Neural progenitor cell (in vitro differentiated cells): ENCODE results near the gene OTOGL. TPM values are rescaled to one million over a fixed set of nuclear protein-coding genes. Genes with fewer than 3 reads are reported as not detected.
"Not testable (repeated sequence)": the region's sequence is repeated elsewhere in the genome, so short reads cannot be mapped to it uniquely, and the experiment has no call there.

ENCODE experiments used
- DNase-seq: peaks from one replicate; pipeline ENCODE4 v3.0.0-alpha.2; 2016; ENCODE audit warnings: low spot score
- H2AFZ ChIP-seq: fragments of 200-600 bp; sonication (generic); replicated peaks from 2 replicates; pipeline ENCODE4 v1.6.1; 2016; ENCODE audit warnings: antibody characterized with exemption
- H3F3A ChIP-seq: fragments of 200-600 bp; sonication (generic); 2 replicates; pipeline ENCODE4 v1.6.1; 2016; ENCODE audit warnings: antibody characterized with exemption, low read depth
- H3K27ac ChIP-seq: fragments of 200-600 bp; sonication (generic); 2 replicates; pipeline ENCODE4 v1.5.1; 2016; ENCODE audit warnings: mild to moderate bottlenecking
- H3K27me3 ChIP-seq: fragments of 200-600 bp; sonication (generic); 2 replicates; pipeline ENCODE4 v1.6.1; 2016; ENCODE audit warnings: mild to moderate bottlenecking, moderate library complexity
- H3K36me3 ChIP-seq: fragments of 200-600 bp; sonication (generic); 2 replicates; pipeline ENCODE4 v1.5.1; 2016
- H3K4me1 ChIP-seq: fragments of 200-600 bp; sonication (generic); 2 replicates; pipeline ENCODE4 v1.6.1; 2016; ENCODE audit warnings: mixed run types
- H3K4me2 ChIP-seq: fragments of 200-600 bp; sonication (generic); 2 replicates; pipeline ENCODE4 v1.6.1; 2016
- H3K4me3 ChIP-seq: fragments of 200-600 bp; sonication (generic); 2 replicates; pipeline ENCODE4 v1.5.1; 2016
- H3K79me2 ChIP-seq: fragments of 200-600 bp; sonication (generic); 2 replicates; pipeline ENCODE4 v1.6.1; 2016; ENCODE audit warnings: low read depth
- H3K9ac ChIP-seq: fragments of 200-600 bp; sonication (generic); 2 replicates; pipeline ENCODE4 v1.6.1; 2016
- H3K9me3 ChIP-seq: fragments of 200-600 bp; sonication (generic); 2 replicates; pipeline ENCODE4 v1.5.1; 2016; ENCODE audit warnings: low read depth
- H4K20me1 ChIP-seq: fragments of 200-600 bp; sonication (generic); 2 replicates; pipeline ENCODE4 v1.6.1; 2016; ENCODE audit warnings: low read depth
- H3K27ac Mint-ChIP-seq: 3 replicates; pipeline ENCODE4 v1.8.0; 2021; ENCODE audit warnings: mixed read lengths
- H3K27me3 Mint-ChIP-seq: 2 replicates; pipeline ENCODE4 v1.8.0; 2022; ENCODE audit warnings: low read depth, mild to moderate bottlenecking, inconsistent platforms, moderate library complexity, mixed read lengths; ENCODE audit not compliant: insufficient read depth
- H3K36me3 Mint-ChIP-seq: 3 replicates; pipeline ENCODE4 v1.8.0; 2021; ENCODE audit warnings: mixed read lengths
- H3K4me1 Mint-ChIP-seq: 3 replicates; pipeline ENCODE4 v1.8.0; 2021; ENCODE audit warnings: mixed read lengths
- H3K4me3 Mint-ChIP-seq: 3 replicates; pipeline ENCODE4 v1.8.0; 2021; ENCODE audit warnings: mild to moderate bottlenecking, moderate library complexity, mixed read lengths
- H3K9me3 Mint-ChIP-seq: 3 replicates; pipeline ENCODE4 v1.8.0; 2020; ENCODE audit warnings: mixed read lengths
- CTCF ChIP-seq: fragments of 200-600 bp; sonication (generic); IDR thresholded peaks from 2 replicates; pipeline ENCODE4 v1.5.1; 2017; ENCODE audit warnings: antibody characterized with exemption, mild to moderate bottlenecking
- EZH2 ChIP-seq: fragments of 200-600 bp; sonication (generic); IDR thresholded peaks from 2 replicates; pipeline ENCODE4 v1.6.1; 2017; ENCODE audit warnings: antibody characterized with exemption, mild to moderate bottlenecking, moderate library complexity
- EZH2phosphoT487 ChIP-seq: fragments of 200-600 bp; sonication (generic); IDR thresholded peaks from 2 replicates; pipeline ENCODE4 v1.6.1; 2017; ENCODE audit warnings: antibody characterized with exemption
- total RNA-seq: library from RNA; depleted of rRNA; stranded (reverse); fragments of >200 nt; gene quantifications from 2 replicates; pipeline ENCODE4 v1.2.3, GENCODE V29; 2015; ENCODE audit warnings: low replicate concordance

Gene OTOGL
- total RNA-seq, 1 donor from 2014 or later: 0.13 TPM

DNA sequence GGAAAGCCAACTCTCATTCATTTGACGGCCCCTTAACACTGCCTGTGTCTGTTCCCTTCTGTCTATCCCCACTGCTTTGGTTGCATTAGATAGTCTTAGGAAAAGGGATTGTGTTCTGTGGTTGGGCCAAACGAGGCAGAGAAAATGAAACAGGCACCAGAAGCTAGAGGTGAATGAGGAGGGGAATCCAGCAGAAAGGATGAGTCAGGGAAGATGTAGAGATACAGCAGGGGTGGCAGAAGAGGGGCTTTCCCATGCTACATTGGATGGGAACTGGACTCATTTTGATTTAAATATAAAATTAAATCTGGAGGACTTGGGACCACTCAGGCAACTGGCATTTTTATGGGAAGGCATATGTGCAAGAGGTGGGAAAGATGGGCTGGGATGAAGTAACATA, 43.3 kb downstream of the OTOGL start:
- Histone ChIP-seq H2AFZ (no peak overlapping the region), H3K27me3 (no peaks in the 10 kb centered on the region), H3K9me3 (no peaks in the 10 kb centered on the region), H3K4me3 (no peak overlapping the region), H3K4me2 (no peak overlapping the region), H4K20me1 (no peaks in the 10 kb centered on the region), H3K9ac (no peak overlapping the region), H3K27ac (no peak overlapping the region), H3K79me2 (no peaks in the 10 kb centered on the region), H3F3A (no peaks in the 10 kb centered on the region), H3K4me1 (no peaks in the 10 kb centered on the region), H3K36me3 (no peaks in the 10 kb centered on the region)
- H3K9me3 Mint-ChIP-seq: no peaks in the 10 kb centered on the region
- no peak for DNase-seq
- no peaks in the 10 kb centered on the region for H3K36me3 Mint-ChIP-seq
- H3K4me1 Mint-ChIP-seq: no peaks in the 10 kb centered on the region
- TF ChIP-seq CTCF: no peak
- TF ChIP-seq EZH2phosphoT487: no peak
- no peak for TF ChIP-seq EZH2
- H3K27ac Mint-ChIP-seq: no peak overlapping the region
- no peak overlapping the region for H3K4me3 Mint-ChIP-seq
- no peaks in the 10 kb centered on the region for H3K27me3 Mint-ChIP-seq

DNA sequence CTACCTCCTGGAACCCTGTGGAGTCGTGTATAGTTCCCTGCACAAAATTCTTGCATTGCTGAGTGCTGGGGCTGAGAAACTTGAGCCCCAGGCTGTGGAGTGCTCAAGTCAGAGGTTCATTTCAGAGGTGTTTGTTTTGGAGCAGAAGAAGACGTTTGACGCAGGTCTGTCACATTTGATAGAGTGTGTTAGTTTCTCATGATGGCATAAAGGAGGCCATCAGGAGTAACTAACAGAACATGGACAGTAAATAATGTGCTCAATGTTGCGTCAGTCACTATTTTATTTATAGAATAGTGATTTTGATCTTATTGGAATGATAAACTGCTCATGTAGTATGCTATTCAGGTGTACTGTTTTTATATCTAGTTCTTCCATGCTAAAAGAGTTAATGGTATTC, 44.2 kb downstream of the OTOGL start:
- Histone ChIP-seq H4K20me1 (no peaks in the 10 kb centered on the region), H3K36me3 (no peaks in the 10 kb centered on the region), H2AFZ (no peak overlapping the region), H3K79me2 (no peaks in the 10 kb centered on the region), H3F3A (no peaks in the 10 kb centered on the region), H3K4me2 (no peak overlapping the region), H3K27me3 (no peaks in the 10 kb centered on the region), H3K4me1 (no peaks in the 10 kb centered on the region), H3K9me3 (no peaks in the 10 kb centered on the region), H3K9ac (no peak overlapping the region), H3K4me3 (no peak overlapping the region), H3K27ac (no peak overlapping the region)
- Mint-ChIP-seq H3K9me3 (no peaks in the 10 kb centered on the region), H3K27me3 (no peaks in the 10 kb centered on the region), H3K27ac (no peak overlapping the region), H3K4me1 (no peaks in the 10 kb centered on the region), H3K4me3 (no peak overlapping the region), H3K36me3 (no peaks in the 10 kb centered on the region)
- no peak for DNase-seq
- no peak for TF ChIP-seq CTCF
- no peak for TF ChIP-seq EZH2phosphoT487
- no peak for TF ChIP-seq EZH2

GRCh38 chr12:80149547-80150313, 50.4 kb downstream of the OTOGL start:
- H3K9me3 ChIP-seq, H4K20me1 ChIP-seq, H3K27me3 ChIP-seq, H3K27ac ChIP-seq, H3K79me2 ChIP-seq, H3K9ac ChIP-seq, H3K4me3 Mint-ChIP-seq, DNase-seq, H3K36me3 ChIP-seq, H3K27me3 Mint-ChIP-seq, H3K4me1 Mint-ChIP-seq, H3K36me3 Mint-ChIP-seq, H3K4me1 ChIP-seq, H3F3A ChIP-seq, H3K27ac Mint-ChIP-seq, H3K4me2 ChIP-seq, H3K9me3 Mint-ChIP-seq, H3K4me3 ChIP-seq: not testable (repeated sequence)
- peak overlapping the region; percentile 34 for H2AFZ ChIP-seq

DNA sequence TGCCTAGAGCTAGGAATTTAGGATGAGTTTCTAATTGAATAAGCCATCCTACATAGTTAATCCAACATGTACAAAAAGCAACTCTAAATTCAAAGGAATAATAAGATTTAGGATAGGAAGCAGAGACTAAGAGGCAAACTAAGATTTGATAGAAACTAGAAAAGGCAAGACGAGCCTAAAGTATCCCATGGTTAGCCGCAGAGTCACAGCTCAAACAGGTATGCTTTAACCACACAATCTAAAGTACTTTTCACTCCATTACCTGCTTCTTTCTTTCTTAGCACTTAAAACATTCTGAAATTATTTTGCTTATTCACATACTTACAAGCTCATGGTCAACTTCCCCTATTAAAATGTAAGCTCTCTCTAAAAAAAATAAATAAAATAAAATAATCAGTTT, 51.8 kb downstream of the OTOGL start:
- H4K20me1 ChIP-seq: no peaks in the 10 kb centered on the region
- H3K9me3 ChIP-seq: no peaks in the 10 kb centered on the region

More for the DNA sequence above, 51.8 kb downstream of the OTOGL start:
- Histone ChIP-seq H3K27me3 (no peaks in the 10 kb centered on the region), H3K4me2 (no peak overlapping the region), H3K4me1 (no peaks in the 10 kb centered on the region), H3K79me2 (no peaks in the 10 kb centered on the region), H3K27ac (no peak overlapping the region), H3F3A (no peaks in the 10 kb centered on the region), H3K36me3 (no peaks in the 10 kb centered on the region), H2AFZ (no peak overlapping the region), H3K9ac (no peak overlapping the region), H3K4me3 (no peak overlapping the region)
- no peaks in the 10 kb centered on the region for H3K27me3 Mint-ChIP-seq
- H3K9me3 Mint-ChIP-seq: no peaks in the 10 kb centered on the region
- H3K4me1 Mint-ChIP-seq: no peaks in the 10 kb centered on the region
- no peak overlapping the region for H3K4me3 Mint-ChIP-seq
- TF ChIP-seq CTCF: no peak
- TF ChIP-seq EZH2: no peak
- TF ChIP-seq EZH2phosphoT487: no peak
- no peak overlapping the region for H3K27ac Mint-ChIP-seq
- no peaks in the 10 kb centered on the region for H3K36me3 Mint-ChIP-seq
- DNase-seq: no peak
